C1 segment of cervical spinal cord (tissue), 14 donors: ENCODE measurements around the gene NUTM2F.
"Not testable (repeated sequence)": the region's sequence is repeated elsewhere in the genome, so short reads cannot be mapped to it uniquely, and the experiment has no call there.

Experiments
- DNase-seq, 14 donors: peaks; one replicate each; lab custom pipeline; 2025; lab: John Stamatoyannopoulos, UW

NUTM2F gene

GRCh38 chr9:94315034-94315984, 13.1 kb downstream of the NUTM2F start:
- DNase-seq = not testable (repeated sequence)

GRCh38 chr9:94303321-94303720, 25.1 kb downstream of the NUTM2F start:
- DNase-seq = no peak

GRCh38 chr9:94302426-94302825, 26.0 kb downstream of the NUTM2F start:
- DNase-seq = no peak

- DNase-seq = no peak
Measured at GRCh38 chr9:94301583-94301982, 26.9 kb downstream of the NUTM2F start.

GRCh38 chr9:94300470-94301301, 27.8 kb downstream of the NUTM2F start:
- no peak for DNase-seq

- DNase-seq = no peak
Measured at GRCh38 chr9:94298949-94299599, 29.4 kb downstream of the NUTM2F start.

- DNase-seq = no peak
Measured at GRCh38 chr9:94289691-94290090, 38.8 kb downstream of the NUTM2F start.

GRCh38 chr9:94287877-94288513, 40.4 kb downstream of the NUTM2F start:
- DNase-seq = no peak

- no peak for DNase-seq
Measured at GRCh38 chr9:94286116-94286515, 42.3 kb downstream of the NUTM2F start.

GRCh38 chr9:94281101-94281500, 47.3 kb downstream of the NUTM2F start:
- no peak for DNase-seq

GRCh38 chr9:94280409-94280989, 47.9 kb downstream of the NUTM2F start:
- no peak for DNase-seq

GRCh38 chr9:94277885-94278536, 50.4 kb downstream of the NUTM2F start:
- no peak for DNase-seq

- DNase-seq = not testable (repeated sequence)
Measured at GRCh38 chr9:94277029-94277428, 51.4 kb downstream of the NUTM2F start.

- DNase-seq = no peak
Measured at GRCh38 chr9:94270009-94270408, 58.4 kb downstream of the NUTM2F start.

GRCh38 chr9:94269264-94269663, 59.2 kb downstream of the NUTM2F start:
- DNase-seq = no peak
